22Rv1 (cell line): ENCODE measurements around the gene AGBL1.

Experiments used
- H3K27ac ChIP-seq: fragments of 450-650 bp; 2 replicates; pipeline ENCODE4 v1.5.1; 2017
- CTCF ChIP-seq: fragments of 450-650 bp; IDR thresholded peaks from 2 replicates; pipeline ENCODE4 v1.5.1; 2017; ENCODE audit warnings: mild to moderate bottlenecking
- ZFX ChIP-seq: fragments of 450-650 bp; IDR thresholded peaks from 2 replicates; pipeline ENCODE4 v1.6.1; 2017; ENCODE audit warnings: antibody characterized with exemption, borderline replicate concordance

AGBL1 gene

GRCh38 chr15:86493884-86494283 is 414.2 kb downstream of the AGBL1 start:
- H3K27ac ChIP-seq: no peak overlapping the region
- no peak for TF ChIP-seq ZFX
- TF ChIP-seq CTCF: no peak

GRCh38 chr15:86494475-86494874 is 414.8 kb downstream of the AGBL1 start:
- no peak for TF ChIP-seq CTCF
- TF ChIP-seq ZFX: no peak
- H3K27ac ChIP-seq: no peak overlapping the region

GRCh38 chr15:86502301-86502700 is 422.6 kb downstream of the AGBL1 start:
- H3K27ac ChIP-seq: no peak overlapping the region
- no peak for TF ChIP-seq ZFX
- no peak for TF ChIP-seq CTCF

- H3K27ac ChIP-seq: no peak overlapping the region
These were observed 426.3 kb downstream of the AGBL1 start for GRCh38 chr15:86505951-86506350.

GRCh38 chr15:86506401-86506800 is 426.7 kb downstream of the AGBL1 start:
- H3K27ac ChIP-seq: no peak overlapping the region
- TF ChIP-seq CTCF (no peak), ZFX (no peak)

More at GRCh38 chr15:86505951-86506350, 426.3 kb downstream of the AGBL1 start:
- TF ChIP-seq ZFX: no peak
- TF ChIP-seq CTCF: no peak

- H3K27ac ChIP-seq: no peak overlapping the region
- TF ChIP-seq ZFX: no peak
- no peak for TF ChIP-seq CTCF
These were observed 436.0 kb downstream of the AGBL1 start for GRCh38 chr15:86515625-86516024.

GRCh38 chr15:86522721-86523120 is 443.1 kb downstream of the AGBL1 start:
- TF ChIP-seq ZFX (no peak), CTCF (no peak)
- H3K27ac ChIP-seq: no peak overlapping the region
